Progenitor cell of endocrine pancreas (in vitro differentiated cells): ENCODE results near the gene SH3RF2. TPM values are rescaled to one million over a fixed set of nuclear protein-coding genes. Genes with fewer than 3 reads are reported as not detected.

Experiments
- DNase-seq: peaks from one replicate; pipeline ENCODE4 v3.0.0; 2021; ENCODE audit warnings: low spot score; ENCODE audit not compliant: unreplicated experiment
- H3K27ac Mint-ChIP-seq: 2 replicates; pipeline ENCODE4 v1.8.0; 2021; ENCODE audit warnings: mild to moderate bottlenecking, moderate library complexity, mixed read lengths
- H3K27me3 Mint-ChIP-seq: 2 replicates; pipeline ENCODE4 v1.8.0; 2021; ENCODE audit warnings: mixed read lengths
- H3K36me3 Mint-ChIP-seq: 2 replicates; pipeline ENCODE4 v1.8.0; 2022; ENCODE audit warnings: mixed read lengths; ENCODE audit not compliant: insufficient read depth
- H3K4me1 Mint-ChIP-seq: 2 replicates; pipeline ENCODE4 v1.8.0; 2021; ENCODE audit warnings: low read depth, mixed read lengths
- H3K4me3 Mint-ChIP-seq: 2 replicates; pipeline ENCODE4 v1.8.0; 2021; ENCODE audit warnings: low read depth, mild to moderate bottlenecking, moderate library complexity, mixed read lengths
- H3K9me3 Mint-ChIP-seq: 2 replicates; pipeline ENCODE4 v1.8.0; 2021; ENCODE audit warnings: low read depth, mixed read lengths
- CTCF ChIP-seq: fragments of 200-600 bp; sonication (generic); IDR thresholded peaks from one replicate; pipeline ENCODE4 v1.5.0; 2021; ENCODE audit warnings: antibody characterized with exemption, mild to moderate bottlenecking; ENCODE audit not compliant: unreplicated experiment
- total RNA-seq: library from RNA; stranded (reverse); gene quantifications from 2 replicates; pipeline ENCODE4 v1.2.1, GENCODE V29; 2021

SH3RF2 gene
- total RNA-seq, 1 donor from 2014 or later, result 17.6 TPM

GRCh38 chr5:146052780-146053179, 116.4 kb downstream of the SH3RF2 start:
- Mint-ChIP-seq H3K4me3 (no peak overlapping the region), H3K4me1 (peaks cover 8% of the 10 kb centered on the region), H3K27me3 (no peaks in the 10 kb centered on the region), H3K9me3 (no peaks in the 10 kb centered on the region), H3K36me3 (peaks cover 11% of the 10 kb centered on the region), H3K27ac (no peak overlapping the region)
- TF ChIP-seq CTCF, result peak; percentile 41
- DNase-seq, result no peak

GRCh38 chr5:146055432-146055831, 119.1 kb downstream of the SH3RF2 start:
- Mint-ChIP-seq H3K9me3 (no peaks in the 10 kb centered on the region), H3K4me3 (no peak overlapping the region), H3K27me3 (no peaks in the 10 kb centered on the region), H3K4me1 (peaks cover 5% of the 10 kb centered on the region), H3K27ac (no peak overlapping the region), H3K36me3 (peaks cover 16% of the 10 kb centered on the region)
- no peak for DNase-seq
- TF ChIP-seq CTCF, result no peak

GRCh38 chr5:146059460-146060220, 123.3 kb downstream of the SH3RF2 start:
- TF ChIP-seq CTCF, result no peak
- peak overlapping the region; percentile 53 for H3K27ac Mint-ChIP-seq
- H3K36me3 Mint-ChIP-seq, result peaks cover 11% of the 10 kb centered on the region
- H3K9me3 Mint-ChIP-seq, result no peaks in the 10 kb centered on the region
- DNase-seq, result no peak
- peaks cover 2% of the 10 kb centered on the region for H3K4me1 Mint-ChIP-seq
- no peak overlapping the region for H3K4me3 Mint-ChIP-seq
- H3K27me3 Mint-ChIP-seq, result no peaks in the 10 kb centered on the region

- Mint-ChIP-seq H3K36me3 (peaks cover 13% of the 10 kb centered on the region), H3K4me1 (peaks cover 2% of the 10 kb centered on the region)
These were observed 123.8 kb downstream of the SH3RF2 start for GRCh38 chr5:146060221-146060585.

GRCh38 chr5:146066968-146067367, 130.6 kb downstream of the SH3RF2 start:
- peaks cover 5% of the 10 kb centered on the region for H3K36me3 Mint-ChIP-seq
- no peak overlapping the region for H3K27ac Mint-ChIP-seq
- no peak overlapping the region for H3K4me3 Mint-ChIP-seq
- H3K27me3 Mint-ChIP-seq, result peaks cover 7% of the 10 kb centered on the region
- peaks cover 3% of the 10 kb centered on the region for H3K4me1 Mint-ChIP-seq
- DNase-seq, result no peak
- no peaks in the 10 kb centered on the region for H3K9me3 Mint-ChIP-seq
- TF ChIP-seq CTCF, result no peak

More at GRCh38 chr5:146060221-146060585, 123.8 kb downstream of the SH3RF2 start:
- Mint-ChIP-seq H3K27me3 (no peaks in the 10 kb centered on the region), H3K9me3 (no peaks in the 10 kb centered on the region), H3K27ac (no peak overlapping the region), H3K4me3 (no peak overlapping the region)
- no peak for DNase-seq
- no peak for TF ChIP-seq CTCF
